ENCODE measurements around the gene C2CD2. TPM values are rescaled to one million over a fixed set of nuclear protein-coding genes. Genes with fewer than 3 reads are reported as not detected.

Gene C2CD2
- total RNA-seq, 4 donors from 2014 or later: 35.9 to 43.8 (median 38.9) TPM

- DNase-seq (ENCODE audit: low spot score in 2 of 2): peak in 1 of 2 donors; percentile 75
- no peak overlapping the region for H3K27ac ChIP-seq
- peaks cover 11% of the 10 kb centered on the region for H3K9me3 ChIP-seq
- no peak for TF ChIP-seq CTCF (IDR thresholded peaks at IDR 0.05)
- TF ChIP-seq POLR2A (IDR thresholded peaks at IDR 0.05): no peak
- no peak for TF ChIP-seq EP300 (IDR thresholded peaks at IDR 0.05)
- TF ChIP-seq POLR2AphosphoS5 (IDR thresholded peaks at IDR 0.05): no peak
- no peaks in the 10 kb centered on the region for H3K27me3 ChIP-seq
- no peak overlapping the region for H3K4me3 ChIP-seq
- H3K4me1 ChIP-seq: no peaks in the 10 kb centered on the region
- WGBS: 93% methylated on average over 4 of the region's 7 CpGs
- H3K36me3 ChIP-seq: peaks cover 50% of the 10 kb centered on the region
Measured at GRCh38 chr21:41837756-41838297, 116.0 kb downstream of the C2CD2 start.

GRCh38 chr21:41836166-41837015 lies 117.4 kb downstream of the C2CD2 start:
- TF ChIP-seq POLR2AphosphoS5 (IDR thresholded peaks at IDR 0.05): no peak
- TF ChIP-seq POLR2A (IDR thresholded peaks at IDR 0.05): no peak
- TF ChIP-seq EP300 (IDR thresholded peaks at IDR 0.05): no peak
- no peak for TF ChIP-seq CTCF (IDR thresholded peaks at IDR 0.05)
- no peak overlapping the region for H3K27ac ChIP-seq
- 95% methylated on average over 29 of the region's 32 CpGs for WGBS
- no peak overlapping the region for H3K4me3 ChIP-seq
- no peaks in the 10 kb centered on the region for H3K27me3 ChIP-seq
- peaks cover 50% of the 10 kb centered on the region for H3K36me3 ChIP-seq
- no peaks in the 10 kb centered on the region for H3K4me1 ChIP-seq
- peaks cover 6% of the 10 kb centered on the region for H3K9me3 ChIP-seq
- DNase-seq (ENCODE audit: low spot score in 2 of 2): peak in 1 of 2 donors; percentile 40

- Histone ChIP-seq H3K27ac (no peak overlapping the region), H3K4me3 (no peak overlapping the region), H3K4me1 (no peaks in the 10 kb centered on the region), H3K36me3 (peaks cover 50% of the 10 kb centered on the region), H3K27me3 (no peaks in the 10 kb centered on the region), H3K9me3 (no peaks in the 10 kb centered on the region)
- DNase-seq (ENCODE audit: low spot score in 2 of 2): peak in 1 of 2 donors; percentile 55
- no peak for TF ChIP-seq CTCF (IDR thresholded peaks at IDR 0.05)
- no peak for TF ChIP-seq POLR2A (IDR thresholded peaks at IDR 0.05)
- WGBS: 76% methylated on average over 10 of the region's 10 CpGs
Measured at GRCh38 chr21:41835711-41836154, 118.1 kb downstream of the C2CD2 start.

Other genes starting within 250 kb of the C2CD2 start
- 10 to 100 TPM; 38.6 to 59.5 (median 50.0) TPM for gene RIPK4, start 187.0 kb downstream of the C2CD2 start, total RNA-seq
- 10 to 100 TPM in 3 of 4 donors, 1 to 10 TPM in 1; 7.6 to 27.5 (median 12.9) TPM for gene PRDM15, start 74.7 kb downstream of the C2CD2 start, total RNA-seq
- 10 to 100 TPM; 24.5 to 39.1 (median 30.5) TPM for gene ZBTB21, start 56.3 kb upstream of the C2CD2 start, total RNA-seq
- gene UMODL1, start 117.3 kb upstream of the C2CD2 start, total RNA-seq: under 1 TPM in 2 of 4 donors, not detected in 2; 0.15 to 0.21 TPM

Data from suprapubic skin (tissue), 4 donors.